ENCODE data around the gene ADGRG3. TPM values are rescaled to one million over a fixed set of nuclear protein-coding genes. Genes with fewer than 3 reads are reported as not detected.

Gene ADGRG3
- total and polyA plus RNA-seq, 2 of the 13 experiments (the other 11 are each of a cell fraction or from before 2014, with no cell fraction given), result 2.7 to 11.8 TPM

- TF ChIP-seq STAT5B (CRISPR knock-in tag; IDR thresholded peaks at IDR 0.05) (no peak), PHF8 (CRISPR knock-in tag; IDR thresholded peaks at IDR 0.05) (0 out of 2 replicates have a peak, but pooled peaks have one; percentile 33), THAP7 (CRISPR knock-in tag; IDR thresholded peaks at IDR 0.05) (no peak), WIZ (CRISPR knock-in tag; IDR thresholded peaks at IDR 0.05) (no peak), MIXL1 (CRISPR knock-in tag; IDR thresholded peaks at IDR 0.05) (peak; percentile 57; the same call in 1 of the 2 replicates), GTF2F1 (IDR thresholded peaks at IDR 0.05; ENCODE audit: low read length) (no peak), ZNF644 (CRISPR knock-in tag; IDR thresholded peaks at IDR 0.05; ENCODE audit: low read depth) (no peak), KDM4B (CRISPR knock-in tag; IDR thresholded peaks at IDR 0.05) (no peak), ZMYM3 (CRISPR knock-in tag; IDR thresholded peaks at IDR 0.05) (peak; percentile 83), ZKSCAN5 (CRISPR knock-in tag; IDR thresholded peaks at IDR 0.05) (no peak), ZNF367 (CRISPR knock-in tag; IDR thresholded peaks at IDR 0.05; ENCODE audit: borderline replicate concordance) (no peak), GRHL1 (CRISPR knock-in tag; conservative IDR thresholded peaks at IDR 0.05) (no peak), HIC2 (CRISPR knock-in tag; IDR thresholded peaks at IDR 0.05; ENCODE audit: low read depth) (no peak), HBP1 (CRISPR knock-in tag; IDR thresholded peaks at IDR 0.05; ENCODE audit: low read depth) (0 out of 2 replicates have a peak, but pooled peaks have one; percentile 42), HNRNPUL1 (IDR thresholded peaks at IDR 0.05; ENCODE audit: low read depth, low read length) (no peak), ZNF556 (CRISPR knock-in tag; IDR thresholded peaks at IDR 0.05; ENCODE audit: borderline replicate concordance) (peak; percentile 36; the same call in 1 of the 2 replicates), BCL3 (CRISPR knock-in tag; IDR thresholded peaks at IDR 0.05) (no peak), ZNF652 (CRISPR knock-in tag; IDR thresholded peaks at IDR 0.05; ENCODE audit: borderline replicate concordance, low read depth) (no peak), FIP1L1 (IDR thresholded peaks at IDR 0.05; ENCODE audit: borderline replicate concordance, insufficient read depth, low read depth, low read length) (no peak), ZNF121 (CRISPR knock-in tag; IDR thresholded peaks at IDR 0.05) (no peak), NR2C2 (CRISPR knock-in tag; IDR thresholded peaks at IDR 0.05; ENCODE audit: borderline replicate concordance) (no peak), FOXM1 (CRISPR knock-in tag; IDR thresholded peaks at IDR 0.05) (no peak), ZSCAN29 (CRISPR knock-in tag; conservative IDR thresholded peaks at IDR 0.05) (0 out of 2 replicates have a peak, but pooled peaks have one; percentile 59), ZNF432 (CRISPR knock-in tag; IDR thresholded peaks at IDR 0.05; ENCODE audit: borderline replicate concordance) (no peak)
Observed at GRCh38 chr16:57720142-57720575, 52.1 kb downstream of the ADGRG3 start (continued).

Data from HepG2 (cell line).